Measurements from ENCODE around the gene LRRC74A.
"Not testable (repeated sequence)": the region's sequence is repeated elsewhere in the genome, so short reads cannot be mapped to it uniquely, and the experiment has no call there.

LRRC74A gene

GRCh38 chr14:76884853-76885276 lies 58.7 kb downstream of the LRRC74A start:
- peak; percentile 69 for DNase-seq (ENCODE audit: low read depth, low spot score)

DNA sequence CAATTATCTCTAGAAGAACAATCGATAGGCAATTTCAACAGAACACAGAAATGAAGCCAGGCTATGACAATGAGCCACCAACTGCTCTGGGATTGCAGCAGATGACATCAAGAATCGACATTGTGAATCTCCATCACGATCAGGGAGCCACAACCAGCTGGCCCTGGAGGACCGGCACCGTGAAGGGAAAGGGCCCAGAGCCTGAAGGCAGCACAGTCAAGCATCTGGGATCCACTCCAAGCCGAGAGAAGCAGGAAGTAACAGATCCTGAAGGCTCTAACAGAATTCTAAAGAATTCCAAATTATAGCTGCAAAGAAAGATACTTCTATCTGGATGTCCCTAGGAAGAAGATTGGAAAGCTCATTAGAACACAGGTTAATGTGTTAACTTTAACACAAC lies 61.0 kb downstream of the LRRC74A start:
- DNase-seq (ENCODE audit: low read depth, low spot score) = no peak

GRCh38 chr14:76891391-76891790 lies 65.2 kb downstream of the LRRC74A start:
- no peak for DNase-seq (ENCODE audit: low read depth, low spot score)

DNA sequence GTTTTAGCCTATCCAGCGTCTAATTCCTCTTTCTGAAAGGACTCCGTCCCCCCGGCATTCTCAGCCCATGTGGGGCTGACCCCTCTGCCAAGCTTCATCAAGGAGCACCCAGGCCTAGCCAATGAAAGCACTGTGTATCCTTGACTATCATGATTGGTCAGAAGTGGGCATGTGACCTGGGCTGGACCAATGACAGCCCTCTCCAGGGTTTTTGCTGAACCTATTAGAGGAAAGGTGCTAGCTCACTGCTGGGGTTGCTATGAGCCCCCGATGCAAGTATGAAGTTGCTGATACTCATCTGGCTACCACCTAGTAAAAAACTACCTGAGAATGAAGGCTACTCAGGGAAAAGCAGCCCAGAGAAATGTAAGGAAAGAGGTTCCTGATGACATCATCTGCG lies 68.1 kb downstream of the LRRC74A start:
- no peak for DNase-seq (ENCODE audit: low read depth, low spot score)

- not testable (repeated sequence) for DNase-seq (ENCODE audit: low read depth, low spot score)
These were observed 71.8 kb downstream of the LRRC74A start for GRCh38 chr14:76898006-76898405.

- DNase-seq (ENCODE audit: low read depth, low spot score) = no peak
These were observed 74.5 kb downstream of the LRRC74A start for GRCh38 chr14:76900682-76901081.

DNA sequence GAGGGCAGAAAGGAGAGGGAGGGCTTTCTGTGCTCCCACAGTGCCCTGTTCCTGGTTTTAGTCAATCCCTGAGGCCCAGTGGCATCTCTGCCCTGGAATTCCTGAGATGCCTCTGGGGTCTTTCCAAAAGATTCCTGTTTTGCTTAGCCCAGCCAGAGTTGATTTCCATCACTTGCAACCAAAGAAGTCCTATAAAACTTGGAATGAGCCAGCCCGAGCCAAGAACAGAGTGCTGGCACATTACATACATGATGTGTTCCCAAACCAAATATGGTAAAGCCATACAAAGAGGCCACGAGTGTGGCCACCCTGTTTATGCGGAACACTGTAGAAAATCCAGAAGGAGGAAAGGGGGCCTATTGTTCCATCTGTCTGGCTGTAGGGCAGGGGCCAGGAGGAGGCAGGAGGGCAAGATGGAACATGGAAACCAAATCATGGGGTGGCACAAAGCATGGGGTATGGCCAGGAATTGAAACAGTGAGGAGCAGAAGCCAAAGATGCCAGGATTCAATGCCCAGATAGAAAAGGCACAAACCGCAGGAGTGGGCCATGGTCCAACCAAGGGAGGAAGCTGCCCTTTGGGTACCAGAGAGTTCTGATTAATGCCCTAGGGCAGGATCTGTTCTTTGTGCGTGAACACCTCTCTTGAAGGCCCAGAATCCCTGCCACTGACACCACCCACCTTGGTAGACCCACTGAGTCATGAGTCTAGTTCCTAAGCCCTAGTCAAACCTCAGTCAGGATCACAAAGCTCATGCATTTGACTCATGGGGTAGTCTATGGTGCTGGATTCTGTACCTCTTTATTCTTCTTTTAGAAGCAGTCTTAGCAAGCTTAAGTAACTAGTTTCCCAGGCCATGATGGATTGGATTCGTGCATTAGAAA lies 75.2 kb downstream of the LRRC74A start:
- peak; percentile 29 for DNase-seq (ENCODE audit: low read depth, low spot score)

DNA sequence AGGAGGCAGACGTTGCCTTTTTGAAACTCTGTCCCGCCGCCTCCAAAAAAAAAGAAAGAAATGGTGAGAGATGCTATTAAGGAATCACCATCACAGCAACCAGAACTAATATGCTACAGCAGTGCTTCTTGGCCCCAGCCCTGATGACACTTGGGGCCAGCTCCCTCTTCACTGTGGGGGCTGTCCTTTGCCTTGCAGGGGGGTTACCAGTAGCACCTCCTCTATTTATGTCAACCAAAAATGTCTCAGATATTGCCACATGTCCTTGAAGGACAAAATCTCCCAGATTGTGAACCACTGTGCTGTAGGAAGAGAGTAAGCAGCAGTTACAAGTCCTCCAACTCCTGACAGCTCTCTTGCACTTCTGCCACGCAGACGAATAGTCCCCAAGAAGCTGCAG lies 76.4 kb downstream of the LRRC74A start:
- DNase-seq (ENCODE audit: low read depth, low spot score) = no peak

DNA sequence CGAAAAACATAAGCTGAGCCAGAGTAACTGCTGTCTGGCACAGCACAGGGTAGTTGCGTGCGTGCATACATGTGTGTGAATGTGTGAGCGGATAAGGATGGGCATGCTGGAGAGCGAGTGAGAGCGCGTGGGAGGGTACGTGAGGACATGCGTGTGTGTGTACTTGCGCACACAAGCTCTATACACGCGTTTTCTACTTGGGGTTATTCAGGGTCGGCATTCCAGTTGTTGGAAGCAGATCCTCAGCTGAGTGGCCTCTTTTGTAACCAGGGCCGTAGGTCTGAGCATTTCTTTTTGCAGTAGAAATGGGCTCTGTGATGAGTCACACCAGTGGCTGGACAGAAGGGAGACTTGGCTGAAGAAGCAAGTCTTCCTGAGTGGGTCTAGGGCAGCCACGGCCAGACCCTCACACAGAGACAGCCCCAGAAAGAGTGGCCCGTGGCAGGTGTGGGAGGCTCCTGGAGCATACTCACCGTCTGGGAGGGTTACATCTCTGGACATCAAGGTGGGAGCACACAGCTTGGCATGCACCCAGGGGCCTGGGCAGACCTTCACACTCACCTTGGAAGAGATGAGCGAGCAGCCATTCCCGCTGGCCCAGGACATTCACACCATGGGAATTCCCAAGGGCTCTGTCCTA lies 78.0 kb downstream of the LRRC74A start:
- DNase-seq (ENCODE audit: low read depth, low spot score) = no peak

- DNase-seq (ENCODE audit: low read depth, low spot score) = peak; percentile 68
These were observed 78.7 kb downstream of the LRRC74A start for GRCh38 chr14:76904740-76905569.

- no peak for DNase-seq (ENCODE audit: low read depth, low spot score)
These were observed 82.6 kb downstream of the LRRC74A start for GRCh38 chr14:76908834-76909233.

DNA sequence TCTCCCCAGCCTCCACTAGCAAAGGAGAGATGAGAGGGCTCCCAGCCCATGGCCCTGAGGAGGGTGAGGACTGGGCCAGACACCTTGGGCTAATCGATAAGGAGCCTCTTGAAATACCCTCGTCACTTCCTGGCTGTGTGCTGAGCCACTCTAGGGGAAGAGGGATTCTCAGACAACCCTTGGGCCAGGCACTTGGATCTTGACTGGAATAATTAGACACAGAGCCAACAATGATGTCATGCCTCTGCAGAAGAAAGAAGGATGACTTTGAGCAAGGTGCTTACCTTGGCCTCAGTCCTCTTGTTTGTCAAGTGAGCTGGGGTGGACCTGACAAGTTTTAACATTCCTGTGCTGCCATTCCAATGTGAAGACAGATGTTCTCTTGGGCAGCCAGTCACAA lies 83.1 kb downstream of the LRRC74A start:
- DNase-seq (ENCODE audit: low read depth, low spot score) = no peak

GRCh38 chr14:76910371-76910890 lies 84.2 kb downstream of the LRRC74A start:
- DNase-seq (ENCODE audit: low read depth, low spot score) = no peak

DNA sequence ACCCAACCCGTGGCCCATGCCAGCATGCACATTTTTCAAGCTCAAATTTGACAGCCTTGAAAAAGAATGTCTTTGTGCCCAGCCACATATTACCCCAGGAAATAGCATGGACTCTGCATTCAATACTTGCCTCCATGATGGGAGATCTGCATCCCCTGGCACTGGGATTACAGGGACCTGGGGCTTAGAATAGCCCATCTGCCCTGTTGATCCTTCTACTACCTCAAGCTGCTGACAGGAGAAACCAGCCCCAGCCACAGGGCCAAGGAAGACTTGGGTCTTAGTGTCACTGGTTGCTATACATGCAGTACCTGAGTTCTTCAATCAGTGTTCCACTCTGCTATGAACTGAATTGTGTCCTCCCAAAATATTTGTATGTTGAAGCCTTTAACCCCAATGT lies 85.3 kb downstream of the LRRC74A start:
- DNase-seq (ENCODE audit: low read depth, low spot score) = no peak

DNA sequence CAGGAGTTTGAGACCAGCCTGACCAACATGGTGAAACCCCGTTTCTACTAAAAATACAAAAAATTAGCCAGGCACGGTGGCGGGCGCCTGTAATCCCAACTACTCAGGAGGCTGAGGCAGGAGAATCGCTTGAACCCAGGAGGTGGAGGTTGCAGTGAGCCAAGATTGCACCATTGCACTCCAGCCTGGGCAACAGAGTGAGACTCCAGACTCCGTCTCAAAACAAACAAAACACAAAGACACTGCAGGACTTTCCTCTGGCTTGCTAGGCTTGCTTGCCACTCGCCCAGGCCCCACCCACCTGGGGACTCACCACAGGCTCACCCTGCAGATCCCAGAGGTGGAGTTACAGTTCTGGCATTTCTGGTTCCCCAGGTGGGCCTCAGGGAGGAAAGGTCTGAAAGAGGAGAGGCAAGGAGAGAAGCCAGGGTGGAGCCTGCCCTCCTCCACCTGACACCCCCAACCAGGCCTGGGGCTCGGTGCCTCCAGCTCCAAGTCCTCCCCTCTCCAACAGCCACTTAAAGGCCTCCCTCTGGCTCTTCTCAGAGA lies 88.4 kb downstream of the LRRC74A start:
- peak; percentile 81 for DNase-seq (ENCODE audit: low read depth, low spot score)

DNA sequence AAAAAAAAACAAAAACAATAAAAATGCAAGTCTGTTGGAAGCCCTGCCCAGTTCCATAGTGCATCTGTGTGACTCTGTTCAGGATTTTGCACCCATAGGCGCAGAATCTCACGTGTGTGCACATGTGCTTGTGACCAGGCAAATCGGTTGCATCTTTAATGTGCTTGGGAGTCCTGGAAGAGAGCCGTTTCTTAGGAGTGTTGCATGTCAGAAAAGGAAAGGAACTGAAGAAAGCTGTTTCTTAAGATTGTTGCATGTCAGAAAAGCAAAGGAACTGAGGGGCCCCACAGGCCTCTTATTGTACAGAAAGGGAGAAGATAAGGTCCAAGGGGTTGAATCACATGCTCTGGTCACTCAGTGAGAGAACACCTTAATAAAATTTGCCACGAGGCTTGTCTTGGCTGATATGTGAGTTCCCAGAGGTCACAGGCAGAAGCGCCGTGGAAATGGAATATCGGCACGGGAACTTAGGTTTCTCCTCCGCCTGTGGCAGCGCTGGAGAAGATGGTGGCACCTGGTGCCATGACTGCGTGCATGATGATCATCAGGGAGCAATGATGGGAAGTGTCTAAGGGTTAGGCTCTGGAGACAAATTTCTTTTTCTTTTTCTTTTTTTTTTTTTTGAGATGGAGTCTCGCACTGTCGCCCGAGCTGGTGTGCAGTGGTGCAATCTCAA lies 90.0 kb downstream of the LRRC74A start:
- DNase-seq (ENCODE audit: low read depth, low spot score) = no peak

DNA sequence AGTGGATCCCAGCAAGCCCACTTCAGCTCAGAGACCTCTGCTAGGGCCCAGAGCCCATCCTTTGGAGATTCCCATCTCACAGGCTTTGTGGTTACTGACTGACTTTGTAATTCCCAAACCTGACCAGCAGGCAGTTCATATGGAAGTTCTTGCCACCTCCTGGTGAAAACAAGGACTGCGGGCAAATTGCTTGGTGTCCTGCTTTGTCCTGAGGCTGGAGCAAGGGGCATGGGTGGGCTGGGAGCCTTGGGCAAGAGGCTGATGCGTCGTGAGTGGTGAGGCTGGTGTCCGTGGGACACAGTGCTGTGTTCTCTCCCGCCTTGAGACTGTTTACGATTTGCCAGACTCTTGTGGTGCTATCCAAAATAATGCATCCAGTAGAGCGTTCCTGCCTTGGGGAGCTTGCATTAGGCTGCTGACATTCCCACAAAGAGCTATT lies 91.0 kb downstream of the LRRC74A start:
- peak; percentile 77 for DNase-seq (ENCODE audit: low read depth, low spot score)

- DNase-seq (ENCODE audit: low read depth, low spot score) = peak; percentile 81
These were observed 91.6 kb downstream of the LRRC74A start for GRCh38 chr14:76917745-76918255.

DNA sequence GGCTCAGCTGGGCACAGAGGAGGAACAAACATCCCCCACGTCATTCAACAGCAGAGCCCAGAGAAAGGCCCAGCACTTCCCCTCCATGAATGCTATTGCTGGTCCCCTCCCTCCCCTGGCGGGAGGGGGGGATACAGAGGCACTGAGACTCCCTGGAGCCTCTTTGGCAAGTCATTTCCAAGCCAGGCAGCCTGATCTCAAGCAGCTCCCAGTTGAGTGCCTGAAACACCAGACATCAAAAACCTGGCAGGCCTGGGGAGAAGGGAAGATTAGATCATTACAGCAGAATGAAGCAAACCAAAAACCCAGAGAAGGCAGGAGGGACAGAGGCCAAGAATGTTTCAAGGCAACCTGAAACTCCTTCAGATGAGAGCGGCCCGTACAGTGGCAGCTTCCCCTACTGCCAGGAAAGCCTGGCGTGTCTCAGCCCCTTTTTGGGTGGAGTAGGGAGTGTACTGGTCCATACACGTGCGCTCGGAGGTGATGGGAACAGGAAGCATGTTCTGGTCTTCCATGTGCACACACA lies 92.1 kb downstream of the LRRC74A start:
- DNase-seq (ENCODE audit: low read depth, low spot score) = peak; percentile 68

DNA sequence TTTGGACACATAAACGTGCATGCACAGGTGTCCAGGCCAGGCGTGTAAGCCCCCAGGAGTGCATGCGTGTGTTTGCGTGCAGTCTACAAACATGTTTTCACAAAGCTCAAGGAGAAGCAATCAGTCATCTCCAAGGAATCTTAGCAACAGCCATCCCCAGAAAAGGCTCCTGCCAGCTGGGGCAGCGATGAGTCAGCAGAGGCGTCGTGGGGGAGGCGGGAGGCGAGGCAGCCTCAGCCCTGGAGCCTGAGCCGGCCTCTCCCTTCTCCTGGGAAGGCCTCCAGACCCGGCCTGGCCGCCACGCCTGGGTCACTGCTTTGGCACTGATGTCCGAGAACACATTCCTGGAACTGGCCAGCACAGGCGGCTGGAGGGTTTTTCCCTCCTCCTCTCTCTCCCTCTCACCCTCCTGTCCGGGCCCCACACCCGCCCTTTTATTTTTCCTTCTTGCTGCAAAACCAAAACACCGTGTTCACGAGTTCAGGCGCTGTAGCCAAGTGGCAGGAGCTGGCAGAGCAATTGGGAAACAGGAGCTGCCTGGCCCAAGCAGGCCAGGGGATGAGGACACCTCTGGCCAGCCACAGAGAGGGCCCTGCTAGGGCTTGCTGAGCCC lies 92.7 kb downstream of the LRRC74A start:
- peak; percentile 87 for DNase-seq (ENCODE audit: low read depth, low spot score)

Measured in ELF-1 (cell line).